Fibroblast of lung (primary cell): ENCODE data around the gene PSD4. TPM values are rescaled to one million over a fixed set of nuclear protein-coding genes. Genes with fewer than 3 reads are reported as not detected.

Experiments
- DNase-seq, 2 donors: peaks; one replicate each; pipeline versions ENCODE4 v3.0.0 to v3.0.0-alpha.2; 2010; ENCODE audit warnings: low read depth in 2 of 2
- H2AFZ ChIP-seq: 2 replicates; pipeline ENCODE4 v1.5.1; 2012; ENCODE audit warnings: low read length, control low read depth, inconsistent platforms
- H3K27ac ChIP-seq: 2 replicates; pipeline ENCODE4 v1.5.1; 2011; ENCODE audit warnings: low read length, control low read depth; ENCODE audit not compliant: insufficient read depth
- H3K27me3 ChIP-seq: 2 replicates; pipeline ENCODE4 v1.5.1; 2011; ENCODE audit warnings: mild to moderate bottlenecking, low read length; ENCODE audit not compliant: control insufficient read depth, insufficient read depth
- H3K36me3 ChIP-seq: 2 replicates; pipeline ENCODE4 v1.5.1; 2011; ENCODE audit warnings: low read length; ENCODE audit not compliant: control insufficient read depth, insufficient read depth
- H3K4me1 ChIP-seq: 2 replicates; pipeline ENCODE4 v1.5.1; 2011; ENCODE audit warnings: low read length; ENCODE audit not compliant: control insufficient read depth, insufficient read depth; ENCODE audit errors: extremely low read depth
- H3K4me2 ChIP-seq: 2 replicates; pipeline ENCODE4 v1.5.1; 2011; ENCODE audit warnings: low read length, control low read depth; ENCODE audit not compliant: insufficient read depth; ENCODE audit errors: extremely low read depth
- H3K4me3 ChIP-seq, 4 experiments: fragments of 200-600 bp in 1 of 4; sonication (generic) in 1 of 4; replicated peaks in 1 of 4; 2 replicates each; pipeline ENCODE4 v1.5.1; 2011 to 2016; ENCODE audit warnings: low read length in 4 of 4, low read depth in 3 of 4, mild to moderate bottlenecking in 3 of 4, control low read depth in 2 of 4, inconsistent platforms in 1 of 4, mixed read lengths in 1 of 4; ENCODE audit not compliant: insufficient read depth in 1 of 4; ENCODE audit errors: control extremely low read depth in 1 of 4
- H3K79me2 ChIP-seq: 2 replicates; pipeline ENCODE4 v1.5.1; 2012; ENCODE audit warnings: mild to moderate bottlenecking, low read length, inconsistent platforms; ENCODE audit not compliant: control insufficient read depth, insufficient read depth
- H3K9ac ChIP-seq: 2 replicates; pipeline ENCODE4 v1.5.1; 2011; ENCODE audit warnings: mild to moderate bottlenecking, low read length, control low read depth; ENCODE audit not compliant: insufficient read depth
- H3K9me3 ChIP-seq: 2 replicates; pipeline ENCODE4 v1.5.1; 2012; ENCODE audit warnings: low read depth, low read length; ENCODE audit not compliant: control insufficient read depth, insufficient read depth
- H4K20me1 ChIP-seq: 2 replicates; pipeline ENCODE4 v1.5.1; 2011; ENCODE audit warnings: low read length; ENCODE audit not compliant: control insufficient read depth, insufficient read depth; ENCODE audit errors: extremely low read depth
- EZH2 ChIP-seq: IDR thresholded peaks from 2 replicates; pipeline ENCODE4 v1.5.1; 2012; ENCODE audit warnings: low read length, control low read depth, mild to moderate bottlenecking; ENCODE audit errors: missing control alignments
- polyA plus RNA-seq, 2 donors: library from polyadenylated mRNA; depleted of rRNA in 1 of 2; stranded (reverse) in 1 of 2; unstranded in 1 of 2; fragments of >200 nt; gene quantifications; 2 replicates each; pipeline ENCODE4 v1.2.1, GENCODE V29; 2011 to 2012; ENCODE audit warnings: missing spikeins in 1 of 2
- total RNA-seq: library from RNA; depleted of rRNA; stranded (reverse); fragments of >200 nt; gene quantifications from 2 replicates; pipeline ENCODE4 v1.2.1, GENCODE V29; 2014
- TF ChIP-seq, protein P1 (sequence below), 2 donors: IDR thresholded peaks in 1 of 2; conservative IDR thresholded peaks in 1 of 2; 1 replicate in 1 of 2; 2 replicates in 1 of 2; pipeline ENCODE4 v1.5.1; 2011 to 2012; ENCODE audit warnings: low read length in 2 of 2, control low read depth in 1 of 2, inconsistent platforms in 1 of 2, low read depth in 1 of 2, mild to moderate bottlenecking in 1 of 2

PSD4 gene
- total and polyA plus RNA-seq, 2 donors (not counting 1 experiment from before 2014, with no cell fraction given): 1.0 to 6.1 TPM

DNA sequence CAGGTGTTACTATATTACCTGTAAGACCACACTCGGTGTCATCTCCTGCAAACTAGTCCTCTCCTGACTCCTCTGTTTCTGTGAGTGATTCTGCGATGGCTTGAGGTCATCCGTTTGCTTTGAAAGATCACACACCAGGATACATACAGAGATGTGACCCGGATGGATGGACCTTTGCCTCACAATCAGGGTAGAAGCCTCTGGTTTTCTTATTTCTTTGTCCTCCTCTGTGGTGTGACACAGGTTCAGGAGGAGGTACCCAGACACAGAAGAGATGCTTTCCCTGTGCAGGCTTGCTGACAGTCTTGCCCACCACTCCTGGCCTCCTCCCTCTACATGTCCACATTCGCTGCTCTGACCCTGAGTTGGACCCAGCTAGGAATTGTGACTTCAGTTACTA lies 34.6 kb downstream of the PSD4 start:
- Histone ChIP-seq H3K79me2 (no peaks in the 10 kb centered on the region), H3K27ac (no peak overlapping the region), H3K4me1 (peaks cover 21% of the 10 kb centered on the region), H3K4me2 (no peak overlapping the region), H3K4me3 (no peak overlapping the region), H3K27me3 (no peaks in the 10 kb centered on the region), H2AFZ (no peak overlapping the region), H4K20me1 (no peaks in the 10 kb centered on the region), H3K9me3 (no peaks in the 10 kb centered on the region), H3K36me3 (no peaks in the 10 kb centered on the region), H3K9ac (no peak overlapping the region)
- DNase-seq: no peak
- TF ChIP-seq, protein P1, sequence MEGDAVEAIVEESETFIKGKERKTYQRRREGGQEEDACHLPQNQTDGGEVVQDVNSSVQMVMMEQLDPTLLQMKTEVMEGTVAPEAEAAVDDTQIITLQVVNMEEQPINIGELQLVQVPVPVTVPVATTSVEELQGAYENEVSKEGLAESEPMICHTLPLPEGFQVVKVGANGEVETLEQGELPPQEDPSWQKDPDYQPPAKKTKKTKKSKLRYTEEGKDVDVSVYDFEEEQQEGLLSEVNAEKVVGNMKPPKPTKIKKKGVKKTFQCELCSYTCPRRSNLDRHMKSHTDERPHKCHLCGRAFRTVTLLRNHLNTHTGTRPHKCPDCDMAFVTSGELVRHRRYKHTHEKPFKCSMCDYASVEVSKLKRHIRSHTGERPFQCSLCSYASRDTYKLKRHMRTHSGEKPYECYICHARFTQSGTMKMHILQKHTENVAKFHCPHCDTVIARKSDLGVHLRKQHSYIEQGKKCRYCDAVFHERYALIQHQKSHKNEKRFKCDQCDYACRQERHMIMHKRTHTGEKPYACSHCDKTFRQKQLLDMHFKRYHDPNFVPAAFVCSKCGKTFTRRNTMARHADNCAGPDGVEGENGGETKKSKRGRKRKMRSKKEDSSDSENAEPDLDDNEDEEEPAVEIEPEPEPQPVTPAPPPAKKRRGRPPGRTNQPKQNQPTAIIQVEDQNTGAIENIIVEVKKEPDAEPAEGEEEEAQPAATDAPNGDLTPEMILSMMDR (conservative IDR thresholded peaks at IDR 0.05 in 1 of 2, IDR thresholded peaks at IDR 0.05 in 1 of 2; ENCODE audit: low read depth in 1 of 2, low read length in 2 of 2): no peak
- TF ChIP-seq EZH2: no peak

DNA sequence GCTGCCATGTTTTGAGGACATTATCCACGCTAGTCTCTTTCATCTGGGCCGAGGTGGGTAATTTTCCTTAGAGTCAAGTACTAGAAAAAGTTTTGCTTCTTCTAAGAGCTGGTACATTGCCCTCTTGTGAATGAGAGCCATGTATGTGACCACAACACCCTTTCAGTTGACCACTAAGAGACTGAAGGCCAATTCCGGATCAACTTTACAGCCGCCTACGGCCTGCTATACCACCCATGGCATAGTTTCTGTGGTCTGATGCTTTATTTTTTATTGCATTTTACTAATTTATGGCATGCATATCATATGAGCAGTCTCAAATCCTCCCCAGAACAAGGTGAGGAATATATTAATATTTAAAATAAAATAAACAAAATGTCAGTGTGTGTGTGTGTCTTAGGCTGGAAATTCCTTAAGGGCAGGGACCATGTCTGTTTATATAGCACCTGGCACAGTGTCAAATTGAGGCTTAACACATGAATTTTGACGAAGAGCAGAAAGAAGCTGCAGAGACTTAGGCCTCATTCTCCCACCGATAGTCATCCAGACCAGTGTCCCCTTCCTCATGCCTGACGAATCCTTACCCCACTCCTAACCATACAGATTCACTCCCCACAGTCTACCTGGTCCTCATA lies 35.4 kb downstream of the PSD4 start:
- Histone ChIP-seq H3K36me3 (no peaks in the 10 kb centered on the region), H4K20me1 (no peaks in the 10 kb centered on the region), H3K27me3 (no peaks in the 10 kb centered on the region), H3K4me1 (peaks cover 21% of the 10 kb centered on the region), H3K4me3 (no peak overlapping the region), H3K79me2 (no peaks in the 10 kb centered on the region), H3K27ac (no peak overlapping the region), H3K9me3 (no peaks in the 10 kb centered on the region), H2AFZ (no peak overlapping the region), H3K9ac (no peak overlapping the region), H3K4me2 (no peak overlapping the region)
- TF ChIP-seq EZH2: no peak
- TF ChIP-seq, protein P1 (conservative IDR thresholded peaks at IDR 0.05 in 1 of 2, IDR thresholded peaks at IDR 0.05 in 1 of 2; ENCODE audit: low read depth in 1 of 2, low read length in 2 of 2): no peak
- peak; percentile 64 to 90 for DNase-seq

DNA sequence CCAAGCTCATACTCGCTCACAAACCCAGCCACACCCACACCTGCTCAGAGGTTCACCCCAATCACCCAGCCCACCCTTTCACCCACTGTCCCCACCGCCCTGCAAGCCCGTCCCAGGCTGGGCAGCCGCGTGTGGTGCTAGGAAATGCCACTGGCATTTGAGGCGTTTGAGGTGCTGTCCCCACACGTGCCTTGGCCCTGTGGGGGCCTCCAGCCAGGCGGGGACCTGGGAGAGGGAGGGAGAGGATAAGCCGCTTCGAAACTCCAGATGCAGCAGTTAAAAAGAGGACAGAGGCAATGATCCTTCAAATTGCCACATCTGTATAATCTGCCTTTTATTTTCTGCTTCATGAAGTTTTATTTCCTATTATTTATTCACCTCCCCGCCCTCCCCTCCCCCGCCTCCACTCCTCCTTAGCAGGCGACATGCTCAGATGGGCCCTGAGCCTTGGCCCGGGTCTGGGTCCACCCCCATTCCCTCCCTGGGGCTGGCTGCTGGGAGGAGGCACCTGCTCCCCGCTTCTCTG lies 35.9 kb downstream of the PSD4 start:
- Histone ChIP-seq H3K4me3 (no peak overlapping the region), H4K20me1 (no peaks in the 10 kb centered on the region), H3K4me2 (no peak overlapping the region), H3K27ac (no peak overlapping the region), H3K9me3 (no peaks in the 10 kb centered on the region), H3K4me1 (peaks cover 21% of the 10 kb centered on the region), H3K9ac (no peak overlapping the region), H3K79me2 (no peaks in the 10 kb centered on the region), H3K27me3 (no peaks in the 10 kb centered on the region), H3K36me3 (no peaks in the 10 kb centered on the region), H2AFZ (no peak overlapping the region)
- TF ChIP-seq, protein P1 (conservative IDR thresholded peaks at IDR 0.05 in 1 of 2, IDR thresholded peaks at IDR 0.05 in 1 of 2; ENCODE audit: low read depth in 1 of 2, low read length in 2 of 2): no peak
- TF ChIP-seq EZH2: no peak
- no peak for DNase-seq
